ENCODE results near the gene SEC14L3. TPM values are rescaled to one million over a fixed set of nuclear protein-coding genes. Genes with fewer than 3 reads are reported as not detected.

Gene SEC14L3
- total and polyA plus RNA-seq, 2 of the 13 experiments (the other 11 are each of a cell fraction or from before 2014, with no cell fraction given), result not detected

- TF ChIP-seq ZKSCAN8 (CRISPR knock-in tag; IDR thresholded peaks at IDR 0.05; ENCODE audit: borderline replicate concordance) (0 out of 2 replicates have a peak, but pooled peaks have one; percentile 35), FOXJ3 (CRISPR knock-in tag; IDR thresholded peaks at IDR 0.05; ENCODE audit: borderline replicate concordance) (0 out of 2 replicates have a peak, but pooled peaks have one; percentile 6), SMC3 (IDR thresholded peaks at IDR 0.05; ENCODE audit: low read length) (no peak), NFRKB (IDR thresholded peaks at IDR 0.05) (no peak), JUND (CRISPR knock-in tag; IDR thresholded peaks at IDR 0.05) (0 out of 2 replicates have a peak, but pooled peaks have one; percentile 11), PCBP2 (optimal IDR thresholded peaks at IDR 0.05; ENCODE audit: low read depth, low read length, poor library complexity, severe bottlenecking) (no peak), SIN3B (IDR thresholded peaks at IDR 0.05; ENCODE audit: low read length) (no peak), UBTF (CRISPR knock-in tag; IDR thresholded peaks at IDR 0.05) (no peak), TOE1 (CRISPR knock-in tag; IDR thresholded peaks at IDR 0.05) (no peak), FLYWCH1 (CRISPR knock-in tag; IDR thresholded peaks at IDR 0.05) (no peak), ZNF550 (CRISPR knock-in tag; IDR thresholded peaks at IDR 0.05; ENCODE audit: borderline replicate concordance) (no peak), ZNF296 (CRISPR knock-in tag; conservative IDR thresholded peaks at IDR 0.05) (0 out of 2 replicates have a peak, but pooled peaks have one; percentile 16), NFE2 (CRISPR knock-in tag; IDR thresholded peaks at IDR 0.05) (no peak), GZF1 (CRISPR knock-in tag; IDR thresholded peaks at IDR 0.05) (no peak), ZNF605 (CRISPR knock-in tag; IDR thresholded peaks at IDR 0.05) (no peak), ZNF333 (CRISPR knock-in tag; IDR thresholded peaks at IDR 0.05; ENCODE audit: borderline replicate concordance) (no peak), KAT8 (CRISPR knock-in tag; IDR thresholded peaks at IDR 0.05) (no peak), ZNF512B (CRISPR knock-in tag; IDR thresholded peaks at IDR 0.05; ENCODE audit: borderline replicate concordance) (no peak), ZKSCAN5 (CRISPR knock-in tag; IDR thresholded peaks at IDR 0.05) (no peak), ZMAT5 (CRISPR knock-in tag; IDR thresholded peaks at IDR 0.05; ENCODE audit: borderline replicate concordance, low read depth) (no peak), ZNF232 (CRISPR knock-in tag; IDR thresholded peaks at IDR 0.05; ENCODE audit: borderline replicate concordance) (no peak), MAFG (CRISPR knock-in tag; IDR thresholded peaks at IDR 0.05) (no peak), ZNF770 (CRISPR knock-in tag; IDR thresholded peaks at IDR 0.05) (no peak)
Observed at GRCh38 chr22:30422481-30423300, 49.1 kb downstream of the SEC14L3 start (continued).

Measured in HepG2 (cell line).